Heart right ventricle (tissue), 16 donors: ENCODE data around the gene ATF3. TPM values are rescaled to one million over a fixed set of nuclear protein-coding genes. Genes with fewer than 3 reads are reported as not detected.
"Not testable (repeated sequence)": the region's sequence is repeated elsewhere in the genome, so short reads cannot be mapped to it uniquely, and the experiment has no call there.

ENCODE experiments used
- ATAC-seq, 8 donors: fragments of 200-7000 bp; cut with Tn5 transposase; one replicate each; pipeline ENCODE4 v1.9.1; 2020; ENCODE audit warnings: mild to moderate bottlenecking in 8 of 8, moderate library complexity in 8 of 8, moderate number of reproducible peaks in 1 of 8
- DNase-seq, 2 donors: peaks; one replicate each; pipeline ENCODE4 v3.0.0-alpha.2; 2020
- H3K27ac ChIP-seq, 10 donors: fragments of 200-600 bp; sonication (generic) in 2 of 10; one replicate each; pipeline versions ENCODE4 v1.5.0 to v1.8.0; 2020 to 2022; ENCODE audit warnings: mild to moderate bottlenecking in 3 of 10
- H3K27me3 ChIP-seq, 7 donors: fragments of 200-600 bp; one replicate each; pipeline ENCODE4 v1.8.0; 2021 to 2022; ENCODE audit warnings: mild to moderate bottlenecking in 2 of 7
- H3K36me3 ChIP-seq, 9 donors: fragments of 200-600 bp; sonication (generic) in 1 of 9; one replicate each; pipeline versions ENCODE4 v1.5.0 to v1.8.0; 2020 to 2022; ENCODE audit warnings: mild to moderate bottlenecking in 2 of 9
- H3K4me1 ChIP-seq, 9 donors: fragments of 200-600 bp; sonication (generic) in 1 of 9; one replicate each; pipeline versions ENCODE4 v1.5.0 to v1.8.0; 2020 to 2022; ENCODE audit warnings: mild to moderate bottlenecking in 4 of 9
- H3K4me3 ChIP-seq, 10 donors: fragments of 200-600 bp; sonication (generic) in 2 of 10; one replicate each; pipeline versions ENCODE4 v1.5.0 to v1.8.0; 2020 to 2022; ENCODE audit warnings: mild to moderate bottlenecking in 7 of 10, moderate library complexity in 2 of 10
- H3K9me3 ChIP-seq, 11 donors: fragments of 200-600 bp in 10 of 11; sonication (generic) in 2 of 11; one replicate each; pipeline versions ENCODE4 v1.5.0 to v1.8.0; 2013 to 2022; ENCODE audit warnings: mild to moderate bottlenecking in 2 of 11, control low read depth in 1 of 11, moderate library complexity in 1 of 11
- CTCF ChIP-seq, 9 donors: fragments of 200-600 bp; sonication (generic) in 2 of 9; IDR thresholded peaks; one replicate each; pipeline versions ENCODE4 v1.5.0 to v1.8.0; 2021 to 2022; ENCODE audit warnings: antibody characterized with exemption in 9 of 9, mild to moderate bottlenecking in 5 of 9, moderate library complexity in 1 of 9
- WGBS, 2 donors: extraction: QIAGEN DNeasy Blood & Tissue Kit; methylation state at CpG; one replicate each; pipeline ENCODE4 v1.1.7; 2013; ENCODE audit warnings: inconsistent platforms in 1 of 2; 5-methylcytosine and 5-hydroxymethylcytosine counted together
- intact Hi-C, 10 donors: fragments of 100-400 bp; cut with DNase I; formaldehyde crosslinking; loops; one replicate each; pipeline versions ENCODE4 v1.11.1 to v1.14.2; 2022
- polyA plus RNA-seq, 2 donors: library from polyadenylated mRNA; stranded (reverse); fragments of 200-250 nt; gene quantifications; one replicate each; pipeline ENCODE4 v1.2.3, GENCODE V29; 2013
- total RNA-seq, 10 donors: library from RNA; stranded (reverse); fragmentation: NEBNext Ultra II Directional in 3 of 10; extraction: Animal tissue kit (Norgen Biotek cat#: 25700) in 3 of 10; gene quantifications; one replicate each; pipeline versions ENCODE4 v1.2.1 to v1.2.4, GENCODE V29; 2021 to 2023
- donor health status: Arrhythmogenic right ventricular cardiomyopathy.
- donor health status: ischemic (EF 13 %, LVEDD 7.1; RV severe dilation, severe dysfunction).
- donor health status: healthy with polysubstance abuse.
- donor health status: DM: no; HTN: yes; CAD: no.
- donor health status: DM: no; HTN: no; CAD: no.
- donor health status: ischemic (EF 25% LVEDD 6.9; RV normal size, moderate dysfunction).
- donor health status: ischemic (EF 25% LVEDD 5.7; RV mildly dilated, moderate dysfunction).
- donor health status: healthy.
- donor health status: DM: yes; HTN: yes; CAD: no.
- donor health status: Ischemic cardiomyopathy.
- donor health status: ischemic (EF 35%, LVEDD 5.7; RV mildly dilated, moderate dysfunction).
- donor health status: nonischemic (EF 11% LVEDD 7.7; RV severe dilation, severe dysfunction).
- donor health status: DM: yes; HTN: yes; CAD: no.
- donor health status: PGD.
- donor health status: ischemic (EF 29% LVEDD 5.4; RV normal size, mild dysfunction).
- donor health status: nonischemic (EF 23%, LVEDD 6.1; RV moderate dilation, normal function).

ATF3 gene
- total and polyA plus RNA-seq, 12 donors, result 8.4 to 684 (median 25.9) TPM

GRCh38 chr1:212635141-212635631 is 26.6 kb downstream of the ATF3 start:
- H3K27ac ChIP-seq, result peak overlapping the region in 9 of 10 donors; percentile 19 to 90 (median 83)
- WGBS, 2 donors, result 64 to 82% methylated on average over 1 of the region's 1 CpG
- no peaks in the 10 kb centered on the region for H3K36me3 ChIP-seq
- H3K4me3 ChIP-seq, result no peak overlapping the region
- peaks cover 0 to 13% (median 0%) of the 10 kb centered on the region in 11 donors for H3K9me3 ChIP-seq
- no peaks in the 10 kb centered on the region for H3K27me3 ChIP-seq
- intact Hi-C loops, result no loop called here
- no peak for TF ChIP-seq CTCF (IDR thresholded peaks at IDR 0.05)
- ATAC-seq (no peak), DNase-seq (no peak)
- H3K4me1 ChIP-seq, result peaks cover 15 to 62% (median 47%) of the 10 kb centered on the region in 9 donors

- peaks cover 15 to 60% (median 47%) of the 10 kb centered on the region in 9 donors for H3K4me1 ChIP-seq
- DNase-seq (no peak), ATAC-seq (peak in 2 of 8 donors; percentile 19 to 20)
- no peaks in the 10 kb centered on the region for H3K27me3 ChIP-seq
- peaks cover 0 to 20% (median 0%) of the 10 kb centered on the region in 11 donors for H3K9me3 ChIP-seq
- no peaks in the 10 kb centered on the region for H3K36me3 ChIP-seq
- no peak for TF ChIP-seq CTCF (IDR thresholded peaks at IDR 0.05)
- peak overlapping the region in 8 of 10 donors; percentile 4 to 43 (median 30) for H3K4me3 ChIP-seq
- 73 to 75% methylated on average over 5 of the region's 5 CpGs for WGBS, 2 donors
- intact Hi-C loops, result no loop called here
- H3K27ac ChIP-seq, result peak overlapping the region; percentile 71 to 90 (median 84)
These were observed 29.3 kb downstream of the ATF3 start for GRCh38 chr1:212637902-212638301.

GRCh38 chr1:212638492-212639151 is 30.1 kb downstream of the ATF3 start:
- no peaks in the 10 kb centered on the region for H3K36me3 ChIP-seq
- WGBS, 2 donors, result 17 to 24% methylated on average over 4 of the region's 4 CpGs
- peak in 1 of 2 donors; percentile 54 for DNase-seq
- peaks cover 15 to 60% (median 47%) of the 10 kb centered on the region in 9 donors for H3K4me1 ChIP-seq
- peak overlapping the region; percentile 71 to 90 (median 84) for H3K27ac ChIP-seq
- peak overlapping the region in 7 of 10 donors; percentile 4 to 43 (median 32) for H3K4me3 ChIP-seq
- TF ChIP-seq CTCF (IDR thresholded peaks at IDR 0.05), result no peak
- peaks cover 0 to 20% (median 0%) of the 10 kb centered on the region in 11 donors for H3K9me3 ChIP-seq
- H3K27me3 ChIP-seq, result no peaks in the 10 kb centered on the region
- intact Hi-C loops, result no loop called here
- ATAC-seq, result peak; percentile 64 to 94 (median 78)

- H3K27me3 ChIP-seq, ATAC-seq, H3K36me3 ChIP-seq, H3K4me3 ChIP-seq, DNase-seq, intact Hi-C loops: not testable (repeated sequence)
- Histone ChIP-seq H3K4me1 (peaks cover 15 to 63% (median 48%) of the 10 kb centered on the region in 9 donors), H3K27ac (peak overlapping the region in 9 of 10 donors; percentile 75 to 90 (median 84)), H3K9me3 (peaks cover 0 to 12% (median 0%) of the 10 kb centered on the region in 11 donors)
- WGBS, 2 donors, result 89 to 91% methylated on average over 2 of the region's 2 CpGs
These were observed 31.0 kb downstream of the ATF3 start for GRCh38 chr1:212639524-212639923.
